Natural killer cell treated with Interleukin-12 subunit alpha and Interleukin-12 subunit beta and Interleukin-15 and Interleukin-18, amount 100 ng/mL, for 72 hours (primary cell): ENCODE measurements around the gene VTI1A. TPM values are rescaled to one million over a fixed set of nuclear protein-coding genes. Genes with fewer than 3 reads are reported as not detected.
"Not testable (repeated sequence)": the region's sequence is repeated elsewhere in the genome, so short reads cannot be mapped to it uniquely, and the experiment has no call there.

Experiments
- ATAC-seq, 2 donors: fragments of 150-1000 bp; cut with Tn5 transposase in 1 of 2; sonication (Bioruptor Pico), chemical (Tn5 transposase) in 1 of 2; 2 replicates each; pipeline ENCODE4 v1.10.0; 2021
- DNase-seq: peaks from one replicate; pipeline ENCODE4 v3.0.0; 2022; ENCODE audit warnings: low spot score
- H3K27ac Mint-ChIP-seq, 2 donors: 1 replicate in 1 of 2; 2 replicates in 1 of 2; pipeline ENCODE4 v1.8.0; 2022; ENCODE audit warnings: mixed read lengths in 2 of 2, mild to moderate bottlenecking in 1 of 2, moderate library complexity in 1 of 2
- H3K27me3 Mint-ChIP-seq, 2 donors: 1 replicate in 1 of 2; 2 replicates in 1 of 2; pipeline ENCODE4 v1.8.0; 2022; ENCODE audit warnings: mixed read lengths in 2 of 2
- H3K36me3 Mint-ChIP-seq: one replicate; pipeline ENCODE4 v1.8.0; 2022; ENCODE audit warnings: mixed read lengths
- H3K4me1 Mint-ChIP-seq, 2 donors: 1 replicate in 1 of 2; 2 replicates in 1 of 2; pipeline ENCODE4 v1.8.0; 2022; ENCODE audit warnings: low read depth in 2 of 2, mixed read lengths in 2 of 2, mild to moderate bottlenecking in 1 of 2
- H3K4me3 Mint-ChIP-seq: one replicate; pipeline ENCODE4 v1.8.0; 2022; ENCODE audit warnings: mixed read lengths
- H3K9me3 Mint-ChIP-seq: 2 replicates; pipeline ENCODE4 v1.8.0; 2022; ENCODE audit warnings: mixed read lengths
- total RNA-seq, 2 donors: library from RNA; stranded (reverse); gene quantifications; one replicate each; pipeline ENCODE4 v1.2.3, GENCODE V29; 2022

Gene VTI1A
- total RNA-seq, 2 donors from 2014 or later: 51.9 to 90.5 TPM

- ATAC-seq: no peak
- Mint-ChIP-seq H3K27me3 (no peaks in the 10 kb centered on the region), H3K4me3 (no peak overlapping the region), H3K36me3 (peaks cover 24% of the 10 kb centered on the region), H3K9me3 (no peaks in the 10 kb centered on the region), H3K27ac (no peak overlapping the region), H3K4me1 (peaks cover 7 to 9% of the 10 kb centered on the region in 2 donors)
- DNase-seq: no peak
These were observed 13.9 kb upstream of the VTI1A start for GRCh38 chr10:112433136-112433535.

GRCh38 chr10:112434988-112435619 lies 11.9 kb upstream of the VTI1A start:
- ATAC-seq (no peak), DNase-seq (no peak)
- Mint-ChIP-seq H3K27ac (no peak overlapping the region), H3K4me3 (no peak overlapping the region), H3K27me3 (no peaks in the 10 kb centered on the region), H3K4me1 (peaks cover 0 to 3% of the 10 kb centered on the region in 2 donors), H3K9me3 (no peaks in the 10 kb centered on the region), H3K36me3 (peaks cover 20% of the 10 kb centered on the region)

GRCh38 chr10:112438356-112438755 lies 8.7 kb upstream of the VTI1A start:
- no peaks in the 10 kb centered on the region for H3K27me3 Mint-ChIP-seq
- ATAC-seq: no peak
- no peak overlapping the region for H3K4me3 Mint-ChIP-seq
- peaks cover 18 to 21% of the 10 kb centered on the region in 2 donors for H3K4me1 Mint-ChIP-seq
- H3K9me3 Mint-ChIP-seq: no peaks in the 10 kb centered on the region
- H3K36me3 Mint-ChIP-seq: peaks cover 28% of the 10 kb centered on the region
- DNase-seq: no peak
- H3K27ac Mint-ChIP-seq: no peak overlapping the region

- DNase-seq (no peak), ATAC-seq (no peak)
- H3K4me1 Mint-ChIP-seq: peaks cover 31 to 41% of the 10 kb centered on the region in 2 donors
- H3K4me3 Mint-ChIP-seq: peak overlapping the region; percentile 53
- H3K36me3 Mint-ChIP-seq: peaks cover 29% of the 10 kb centered on the region
- no peaks in the 10 kb centered on the region for H3K9me3 Mint-ChIP-seq
- H3K27me3 Mint-ChIP-seq: no peaks in the 10 kb centered on the region
- peak overlapping the region; percentile 76 to 93 for H3K27ac Mint-ChIP-seq
These were observed 5.5 kb upstream of the VTI1A start for GRCh38 chr10:112441520-112441919.

GRCh38 chr10:112442063-112442462 lies 5.0 kb upstream of the VTI1A start:
- Mint-ChIP-seq H3K27ac (peak overlapping the region; percentile 76 to 93), H3K36me3 (peaks cover 29% of the 10 kb centered on the region), H3K4me1 (peaks cover 31 to 41% of the 10 kb centered on the region in 2 donors), H3K9me3 (no peaks in the 10 kb centered on the region), H3K4me3 (peak overlapping the region; percentile 53), H3K27me3 (no peaks in the 10 kb centered on the region)
- ATAC-seq: peak; percentile 75 to 76
- no peak for DNase-seq

GRCh38 chr10:112446055-112446854 lies 760 bp upstream of the VTI1A start:
- peak overlapping the region; percentile 91 to 93 for H3K27ac Mint-ChIP-seq
- H3K4me1 Mint-ChIP-seq: peaks cover 39 to 52% of the 10 kb centered on the region in 2 donors
- H3K27me3 Mint-ChIP-seq: no peaks in the 10 kb centered on the region
- no peaks in the 10 kb centered on the region for H3K9me3 Mint-ChIP-seq
- H3K4me3 Mint-ChIP-seq: peak overlapping the region; percentile 97
- ATAC-seq: no peak
- no peak for DNase-seq
- H3K36me3 Mint-ChIP-seq: peaks cover 18% of the 10 kb centered on the region

- Mint-ChIP-seq H3K4me1 (peaks cover 27 to 41% of the 10 kb centered on the region in 2 donors), H3K36me3 (peaks cover 7% of the 10 kb centered on the region), H3K4me3 (peak overlapping the region; percentile 97), H3K27me3 (no peaks in the 10 kb centered on the region), H3K9me3 (no peaks in the 10 kb centered on the region), H3K27ac (peak overlapping the region; percentile 91 to 93)
- no peak for ATAC-seq
- DNase-seq: no peak
These were observed 559 bp downstream of the VTI1A start for GRCh38 chr10:112447620-112447928.

- peaks cover 29 to 32% of the 10 kb centered on the region in 2 donors for H3K4me1 Mint-ChIP-seq
These were observed 1.9 kb downstream of the VTI1A start for GRCh38 chr10:112448888-112449287.

GRCh38 chr10:112454910-112455779 lies 8.1 kb downstream of the VTI1A start:
- Mint-ChIP-seq H3K4me3 (peak overlapping the region; percentile 10), H3K9me3 (no peaks in the 10 kb centered on the region), H3K4me1 (peaks cover 24 to 27% of the 10 kb centered on the region in 2 donors), H3K27ac (peak overlapping the region; percentile 45 to 85), H3K27me3 (no peaks in the 10 kb centered on the region), H3K36me3 (no peaks in the 10 kb centered on the region)
- ATAC-seq (no peak), DNase-seq (no peak)

More at GRCh38 chr10:112448888-112449287, 1.9 kb downstream of the VTI1A start:
- DNase-seq (no peak), ATAC-seq (no peak)
- H3K27ac Mint-ChIP-seq: peak overlapping the region; percentile 91 to 93
- peaks cover 7% of the 10 kb centered on the region for H3K36me3 Mint-ChIP-seq
- H3K9me3 Mint-ChIP-seq: no peaks in the 10 kb centered on the region
- H3K27me3 Mint-ChIP-seq: no peaks in the 10 kb centered on the region
- peak overlapping the region; percentile 97 for H3K4me3 Mint-ChIP-seq

- Mint-ChIP-seq H3K27ac (no peak overlapping the region), H3K27me3 (no peaks in the 10 kb centered on the region), H3K4me1 (peaks cover 22 to 27% of the 10 kb centered on the region in 2 donors), H3K9me3 (no peaks in the 10 kb centered on the region), H3K36me3 (no peaks in the 10 kb centered on the region), H3K4me3 (no peak overlapping the region)
- ATAC-seq: no peak
- no peak for DNase-seq
These were observed 9.5 kb downstream of the VTI1A start for GRCh38 chr10:112456533-112456932.

GRCh38 chr10:112460366-112460765 lies 13.4 kb downstream of the VTI1A start:
- DNase-seq: no peak
- H3K9me3 Mint-ChIP-seq: no peaks in the 10 kb centered on the region
- no peaks in the 10 kb centered on the region for H3K27me3 Mint-ChIP-seq
- H3K27ac Mint-ChIP-seq: no peak overlapping the region
- H3K4me3 Mint-ChIP-seq: no peak overlapping the region
- peaks cover 25 to 26% of the 10 kb centered on the region in 2 donors for H3K4me1 Mint-ChIP-seq
- H3K36me3 Mint-ChIP-seq: peaks cover 8% of the 10 kb centered on the region
- ATAC-seq: no peak

GRCh38 chr10:112461029-112461887 lies 14.2 kb downstream of the VTI1A start:
- Mint-ChIP-seq H3K4me1 (peaks cover 23 to 24% of the 10 kb centered on the region in 2 donors), H3K27ac (peak overlapping the region; percentile 50 to 86), H3K4me3 (no peak overlapping the region), H3K27me3 (no peaks in the 10 kb centered on the region), H3K9me3 (no peaks in the 10 kb centered on the region), H3K36me3 (peaks cover 13% of the 10 kb centered on the region)
- DNase-seq (no peak), ATAC-seq (peak in 1 of 2 donors; percentile 75)

GRCh38 chr10:112464074-112464473 lies 17.1 kb downstream of the VTI1A start:
- not testable (repeated sequence) for DNase-seq, H3K4me3 Mint-ChIP-seq, H3K27ac Mint-ChIP-seq, ATAC-seq, H3K9me3 Mint-ChIP-seq, H3K27me3 Mint-ChIP-seq
- Mint-ChIP-seq H3K4me1 (peaks cover 15 to 16% of the 10 kb centered on the region in 2 donors), H3K36me3 (peaks cover 13% of the 10 kb centered on the region)
